HEK293 (cell line): ENCODE measurements around the gene GATA2.

Experiments used
- CTCF ChIA-PET: fragments of 350-600 bp; formaldehyde crosslinking; extraction: SDS; loops from one replicate; lab custom pipeline; 2021; ENCODE audit warnings: antibody characterized with exemption; lab: Yijun Ruan, JAX
- POLR2A ChIA-PET: fragments of 300-600 bp; formaldehyde crosslinking; extraction: SDS; loops from one replicate; lab custom pipeline; 2020; ENCODE audit warnings: antibody characterized with exemption, inconsistent platforms; lab: Yijun Ruan, JAX
- H3K27ac ChIP-seq: fragments of 200-500 bp; sonication (Bioruptor generic); 2 replicates; pipeline ENCODE4 v1.5.1; 2014; ENCODE audit warnings: low read depth, low read length, control low read depth, inconsistent platforms; ENCODE audit errors: extremely low read depth
- H3K36me3 ChIP-seq, 2 experiments: fragments of 200-500 bp in 1 of 2; sonication (Bioruptor generic) in 1 of 2; 1 replicate in 1 of 2; 2 replicates in 1 of 2; pipeline ENCODE4 v1.5.1; 2014 to 2017; ENCODE audit warnings: inconsistent platforms in 2 of 2, low read length in 2 of 2; ENCODE audit not compliant: control insufficient read depth in 2 of 2, insufficient read depth in 1 of 2
- H3K4me1 ChIP-seq: fragments of 200-500 bp; sonication (Bioruptor generic); 2 replicates; pipeline ENCODE4 v1.5.1; 2014; ENCODE audit warnings: mild to moderate bottlenecking, low read length, inconsistent platforms; ENCODE audit not compliant: control insufficient read depth, insufficient read depth
- H3K4me3 ChIP-seq: 2 replicates; pipeline ENCODE4 v1.5.1; 2011; ENCODE audit warnings: low read depth, mild to moderate bottlenecking, control low read depth, low read length, moderate library complexity
- H3K9me3 ChIP-seq: fragments of 200-500 bp; sonication (Bioruptor generic); 2 replicates; pipeline ENCODE4 v1.5.1; 2014; ENCODE audit warnings: low read depth, low read length, inconsistent platforms; ENCODE audit not compliant: control insufficient read depth, insufficient read depth
- BCL11B ChIP-seq: fragments of 450-650 bp; formaldehyde crosslinking; IDR thresholded peaks from 2 replicates; pipeline ENCODE4 v1.5.1; 2016; ENCODE audit warnings: low read depth, missing biosample characterization, missing genetic modification characterization
- PRDM6 ChIP-seq: fragments of 450-650 bp; formaldehyde crosslinking; IDR thresholded peaks from 2 replicates; pipeline ENCODE4 v1.5.1; 2017; ENCODE audit warnings: missing biosample characterization, missing genetic modification characterization
- TSHZ1 ChIP-seq: fragments of 450-650 bp; formaldehyde crosslinking; IDR thresholded peaks from 2 replicates; pipeline ENCODE4 v1.5.1; 2016; ENCODE audit warnings: missing biosample characterization, missing genetic modification characterization, borderline replicate concordance
- WT1 ChIP-seq: fragments of 450-650 bp; formaldehyde crosslinking; IDR thresholded peaks from 2 replicates; pipeline ENCODE4 v1.5.1; 2016; ENCODE audit warnings: missing biosample characterization, missing genetic modification characterization
- ZFP3 ChIP-seq: fragments of 450-650 bp; formaldehyde crosslinking; IDR thresholded peaks from 2 replicates; pipeline ENCODE4 v1.5.1; 2016; ENCODE audit warnings: low read depth, missing biosample characterization, missing genetic modification characterization
- ZNF146 ChIP-seq: fragments of 450-650 bp; formaldehyde crosslinking; IDR thresholded peaks from 2 replicates; pipeline ENCODE4 v1.5.1; 2016; ENCODE audit warnings: missing biosample characterization, missing genetic modification characterization
- ZNF248 ChIP-seq: fragments of 450-650 bp; formaldehyde crosslinking; IDR thresholded peaks from 2 replicates; pipeline ENCODE4 v1.5.1; 2017; ENCODE audit warnings: missing biosample characterization, missing genetic modification characterization
- ZNF341 ChIP-seq: fragments of 450-650 bp; formaldehyde crosslinking; IDR thresholded peaks from 2 replicates; pipeline ENCODE4; 2016; ENCODE audit warnings: low read depth, missing biosample characterization, missing genetic modification characterization
- ZNF350 ChIP-seq: fragments of 450-650 bp; formaldehyde crosslinking; IDR thresholded peaks from 2 replicates; pipeline ENCODE4 v1.5.0; 2017; ENCODE audit warnings: missing biosample characterization, mild to moderate bottlenecking, missing genetic modification characterization
- ZNF449 ChIP-seq: fragments of 450-650 bp; formaldehyde crosslinking; IDR thresholded peaks from 2 replicates; pipeline ENCODE4 v1.5.1; 2017; ENCODE audit warnings: missing biosample characterization, mild to moderate bottlenecking, missing genetic modification characterization, moderate library complexity
- ZNF513 ChIP-seq: fragments of 450-650 bp; IDR thresholded peaks from 2 replicates; pipeline ENCODE4 v1.5.1; 2018; ENCODE audit warnings: missing biosample characterization, missing genetic modification characterization
- ZNF558 ChIP-seq: fragments of 450-650 bp; formaldehyde crosslinking; IDR thresholded peaks from 2 replicates; pipeline ENCODE4 v1.5.1; 2016; ENCODE audit warnings: missing biosample characterization, missing genetic modification characterization
- ZNF610 ChIP-seq: fragments of 450-650 bp; formaldehyde crosslinking; IDR thresholded peaks from 2 replicates; pipeline ENCODE4 v1.5.1; 2016; ENCODE audit warnings: missing biosample characterization, missing genetic modification characterization, borderline replicate concordance
- ZNF768 ChIP-seq: fragments of 450-650 bp; formaldehyde crosslinking; IDR thresholded peaks from 2 replicates; pipeline ENCODE4 v1.5.1; 2018; ENCODE audit warnings: missing biosample characterization, mild to moderate bottlenecking, missing genetic modification characterization
- ZSCAN4 ChIP-seq: fragments of 450-650 bp; formaldehyde crosslinking; IDR thresholded peaks from 2 replicates; pipeline ENCODE4 v1.5.1; 2017; ENCODE audit warnings: missing biosample characterization, missing genetic modification characterization
- ZSCAN5A ChIP-seq: fragments of 450-650 bp; formaldehyde crosslinking; IDR thresholded peaks from 2 replicates; pipeline ENCODE4 v1.5.1; 2016; ENCODE audit warnings: missing biosample characterization, missing genetic modification characterization
- ZXDB ChIP-seq: fragments of 450-650 bp; formaldehyde crosslinking; IDR thresholded peaks from 2 replicates; pipeline ENCODE4 v1.5.1; 2016; ENCODE audit warnings: missing biosample characterization, missing genetic modification characterization

Gene GATA2

GRCh38 chr3:128475355-128475754, 17.6 kb downstream of the GATA2 start:
- no peaks in the 10 kb centered on the region for H3K9me3 ChIP-seq
- H3K27ac ChIP-seq = no peak overlapping the region
- no peak overlapping the region for H3K4me3 ChIP-seq
- H3K36me3 ChIP-seq = peaks cover 0 to 24% of the 10 kb centered on the region in 2 experiments; a peak in 1 of 3 replicates
- no peaks in the 10 kb centered on the region for H3K4me1 ChIP-seq
- ChIA-PET POLR2A (no interaction called here), CTCF (no interaction called here)
- TF ChIP-seq BCL11B (no peak), ZNF341 (tag by site-specific recombination) (no peak), ZSCAN5A (tag by site-specific recombination) (no peak), ZSCAN4 (tag by site-specific recombination) (no peak), ZNF610 (no peak), PRDM6 (tag by site-specific recombination) (no peak), ZNF146 (no peak), ZNF558 (no peak), TSHZ1 (tag by site-specific recombination) (no peak), ZNF513 (no peak), ZNF350 (tag by site-specific recombination) (no peak), ZXDB (tag by site-specific recombination) (no peak), ZFP3 (no peak), ZNF449 (no peak)

GRCh38 chr3:128473737-128474136, 19.3 kb downstream of the GATA2 start:
- CTCF ChIA-PET = no interaction called here
- Histone ChIP-seq H3K4me1 (no peaks in the 10 kb centered on the region), H3K9me3 (no peaks in the 10 kb centered on the region), H3K4me3 (no peak overlapping the region), H3K36me3 (peaks cover 0 to 8% of the 10 kb centered on the region in 2 experiments; a peak in 1 of 3 replicates), H3K27ac (no peak overlapping the region)
- no peak for TF ChIP-seq ZNF146
- TF ChIP-seq ZNF768 (tag by site-specific recombination) = peak; percentile 52; the same call in 1 of the 2 replicates
- TF ChIP-seq WT1 = no peak
- TF ChIP-seq ZNF248 (tag by site-specific recombination) = no peak
- POLR2A ChIA-PET = no interaction called here
